ENCODE results near the gene PTPRR. TPM values are rescaled to one million over a fixed set of nuclear protein-coding genes. Genes with fewer than 3 reads are reported as not detected.

Gene PTPRR
- total RNA-seq, 1 donor from 2014 or later: not detected

DNA sequence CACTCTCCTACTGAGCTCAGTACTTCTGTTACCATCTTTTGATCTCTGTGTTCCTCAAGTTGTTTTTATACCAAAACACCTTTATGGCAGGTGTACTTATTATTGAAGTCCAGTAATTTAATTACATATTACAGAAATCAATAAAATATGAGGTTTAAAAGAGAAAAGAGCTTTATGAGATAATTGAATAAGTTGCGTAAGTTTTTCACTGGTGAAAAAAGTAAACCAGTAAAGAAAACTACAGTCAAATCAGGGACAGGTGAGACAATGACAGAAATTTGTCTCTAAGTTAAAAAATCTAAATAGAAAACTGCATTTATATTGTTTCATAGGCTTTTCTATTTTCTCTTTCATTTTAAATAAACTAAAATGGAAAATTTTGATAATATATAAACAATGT is 254.2 kb downstream of the PTPRR start:
- Mint-ChIP-seq H3K27me3 (ENCODE audit: low read depth) (peaks cover 2% of the 10 kb centered on the region), H3K4me3 (ENCODE audit: unreplicated experiment) (no peak overlapping the region), H3K4me1 (ENCODE audit: low read depth) (peaks cover 16% of the 10 kb centered on the region), H3K36me3 (ENCODE audit: low read depth) (no peaks in the 10 kb centered on the region), H3K9me3 (ENCODE audit: low read depth) (no peaks in the 10 kb centered on the region), H3K27ac (ENCODE audit: unreplicated experiment) (no peak overlapping the region)
- TF ChIP-seq, protein P1, sequence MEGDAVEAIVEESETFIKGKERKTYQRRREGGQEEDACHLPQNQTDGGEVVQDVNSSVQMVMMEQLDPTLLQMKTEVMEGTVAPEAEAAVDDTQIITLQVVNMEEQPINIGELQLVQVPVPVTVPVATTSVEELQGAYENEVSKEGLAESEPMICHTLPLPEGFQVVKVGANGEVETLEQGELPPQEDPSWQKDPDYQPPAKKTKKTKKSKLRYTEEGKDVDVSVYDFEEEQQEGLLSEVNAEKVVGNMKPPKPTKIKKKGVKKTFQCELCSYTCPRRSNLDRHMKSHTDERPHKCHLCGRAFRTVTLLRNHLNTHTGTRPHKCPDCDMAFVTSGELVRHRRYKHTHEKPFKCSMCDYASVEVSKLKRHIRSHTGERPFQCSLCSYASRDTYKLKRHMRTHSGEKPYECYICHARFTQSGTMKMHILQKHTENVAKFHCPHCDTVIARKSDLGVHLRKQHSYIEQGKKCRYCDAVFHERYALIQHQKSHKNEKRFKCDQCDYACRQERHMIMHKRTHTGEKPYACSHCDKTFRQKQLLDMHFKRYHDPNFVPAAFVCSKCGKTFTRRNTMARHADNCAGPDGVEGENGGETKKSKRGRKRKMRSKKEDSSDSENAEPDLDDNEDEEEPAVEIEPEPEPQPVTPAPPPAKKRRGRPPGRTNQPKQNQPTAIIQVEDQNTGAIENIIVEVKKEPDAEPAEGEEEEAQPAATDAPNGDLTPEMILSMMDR (IDR thresholded peaks at IDR 0.05): no peak
- no peak for DNase-seq (ENCODE audit: low spot score)

DNA sequence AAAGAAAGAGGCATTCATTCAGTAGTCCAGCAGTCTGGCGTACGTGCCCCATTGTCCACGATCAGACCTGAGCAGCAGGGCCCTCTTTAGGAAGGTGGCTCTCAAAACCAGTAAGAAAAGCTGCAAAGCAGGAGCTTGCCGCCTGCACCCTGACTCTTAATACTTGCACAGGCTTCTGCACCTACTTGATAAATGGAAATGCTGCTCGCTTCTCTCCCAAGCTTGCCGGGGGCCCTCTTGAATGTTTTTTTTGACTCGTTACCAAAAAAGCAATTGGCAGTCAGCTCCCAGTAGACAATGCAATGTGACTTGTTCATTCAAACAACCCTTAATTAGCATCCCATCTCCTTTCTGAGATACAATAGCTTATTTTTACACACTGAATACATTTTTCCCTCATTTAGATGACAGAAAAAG is 256.1 kb downstream of the PTPRR start:
- Mint-ChIP-seq H3K4me1 (ENCODE audit: low read depth) (peaks cover 28% of the 10 kb centered on the region), H3K9me3 (ENCODE audit: low read depth) (no peaks in the 10 kb centered on the region), H3K4me3 (ENCODE audit: unreplicated experiment) (no peak overlapping the region), H3K27me3 (ENCODE audit: low read depth) (peaks cover 2% of the 10 kb centered on the region), H3K36me3 (ENCODE audit: low read depth) (no peaks in the 10 kb centered on the region), H3K27ac (ENCODE audit: unreplicated experiment) (no peak overlapping the region)
- no peak for DNase-seq (ENCODE audit: low spot score)
- TF ChIP-seq, protein P1 (IDR thresholded peaks at IDR 0.05): no peak

DNA sequence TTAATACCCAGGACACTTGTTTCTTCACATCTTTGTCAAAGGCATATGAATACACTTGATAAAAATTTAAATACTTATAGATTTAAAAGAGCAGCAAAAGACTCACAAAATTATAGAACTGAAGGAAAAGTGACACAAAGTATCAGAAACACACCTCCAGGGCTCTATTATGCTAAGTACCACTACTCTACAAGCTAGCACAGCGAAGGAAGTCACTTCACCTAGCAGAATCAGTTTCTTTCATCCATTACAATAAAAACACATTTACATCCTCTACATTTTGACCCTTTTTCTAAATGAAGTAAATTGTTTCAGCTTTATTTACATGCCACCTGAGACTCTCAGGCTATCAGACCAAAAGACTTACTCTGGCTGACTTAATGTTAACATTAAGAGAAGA is 256.7 kb downstream of the PTPRR start:
- Mint-ChIP-seq H3K4me1 (ENCODE audit: low read depth) (peaks cover 28% of the 10 kb centered on the region), H3K36me3 (ENCODE audit: low read depth) (no peaks in the 10 kb centered on the region), H3K27ac (ENCODE audit: unreplicated experiment) (no peak overlapping the region), H3K9me3 (ENCODE audit: low read depth) (no peaks in the 10 kb centered on the region), H3K27me3 (ENCODE audit: low read depth) (peaks cover 2% of the 10 kb centered on the region), H3K4me3 (ENCODE audit: unreplicated experiment) (no peak overlapping the region)
- DNase-seq (ENCODE audit: low spot score): no peak
- TF ChIP-seq, protein P1 (IDR thresholded peaks at IDR 0.05): no peak

DNA sequence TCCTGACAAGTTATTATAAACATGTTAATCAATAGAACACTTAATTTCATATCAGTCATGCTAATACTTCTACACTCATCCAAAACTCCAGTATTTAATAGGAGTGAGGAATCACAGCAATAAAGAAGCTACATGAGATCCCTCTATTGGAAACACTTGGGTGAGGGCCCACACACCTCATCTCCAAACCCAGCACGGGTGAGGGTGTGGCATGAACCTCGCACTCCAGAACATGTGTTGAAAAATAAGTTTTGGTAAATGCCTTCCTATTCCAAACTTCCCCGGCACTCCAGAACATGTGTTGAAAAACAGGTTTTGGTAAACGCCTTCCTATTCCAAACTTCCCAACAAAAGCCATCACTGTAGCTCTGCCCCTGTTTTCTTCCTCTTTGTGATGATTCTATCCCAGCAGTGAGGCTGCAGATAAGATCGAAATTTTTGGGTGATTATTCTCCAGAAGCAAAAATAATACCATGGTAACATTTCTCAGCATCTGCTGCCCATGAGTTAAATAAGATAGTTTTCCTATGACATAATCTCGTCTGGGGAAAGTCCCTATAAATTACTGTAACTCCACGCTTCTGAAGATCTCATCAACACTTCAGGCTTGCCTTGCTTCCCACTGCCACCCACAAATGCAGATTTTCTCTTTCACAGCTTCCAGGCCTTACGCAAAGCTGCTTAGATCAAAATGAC is 258.9 kb downstream of the PTPRR start:
- no peak overlapping the region for H3K4me3 Mint-ChIP-seq (ENCODE audit: unreplicated experiment)
- no peak for DNase-seq (ENCODE audit: low spot score)

DNA sequence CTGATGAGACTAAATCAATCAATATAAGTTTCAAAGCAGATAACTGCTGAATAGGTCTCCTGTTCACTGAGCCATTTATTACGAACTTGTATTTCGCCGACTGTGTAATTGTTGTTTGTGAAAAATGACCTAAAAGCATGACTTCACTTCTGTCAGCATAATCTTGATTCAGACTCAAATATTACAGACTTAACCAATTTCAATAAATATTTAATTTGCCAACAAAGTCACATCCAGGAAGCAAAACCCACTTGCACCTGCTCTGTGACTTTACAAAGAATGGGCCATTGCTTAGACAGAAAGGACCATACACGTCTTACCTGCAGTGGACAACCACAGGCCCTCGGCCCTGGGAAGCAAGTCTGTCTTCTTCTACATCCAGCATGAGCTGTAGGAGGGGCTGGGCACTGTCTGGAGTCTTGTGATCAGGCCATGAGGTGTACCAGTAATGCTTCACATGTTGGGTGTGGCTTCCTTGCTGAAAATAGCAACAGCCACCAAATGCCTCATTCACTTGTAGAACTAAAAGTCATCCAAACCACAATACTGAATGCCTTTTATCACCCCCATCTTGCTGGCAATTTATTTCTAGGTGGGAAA is 259.8 kb downstream of the PTPRR start:
- Mint-ChIP-seq H3K9me3 (ENCODE audit: low read depth) (no peaks in the 10 kb centered on the region), H3K4me3 (ENCODE audit: unreplicated experiment) (no peak overlapping the region), H3K36me3 (ENCODE audit: low read depth) (no peaks in the 10 kb centered on the region), H3K27ac (ENCODE audit: unreplicated experiment) (peak overlapping the region; percentile 86), H3K4me1 (ENCODE audit: low read depth) (peaks cover 28% of the 10 kb centered on the region), H3K27me3 (ENCODE audit: low read depth) (no peaks in the 10 kb centered on the region)
- TF ChIP-seq, protein P1 (IDR thresholded peaks at IDR 0.05): no peak
- DNase-seq (ENCODE audit: low spot score): no peak

More for the DNA sequence above, 258.9 kb downstream of the PTPRR start:
- H3K9me3 Mint-ChIP-seq (ENCODE audit: low read depth): no peaks in the 10 kb centered on the region
- H3K27me3 Mint-ChIP-seq (ENCODE audit: low read depth): no peaks in the 10 kb centered on the region
- TF ChIP-seq, protein P1 (IDR thresholded peaks at IDR 0.05): no peak
- no peaks in the 10 kb centered on the region for H3K36me3 Mint-ChIP-seq (ENCODE audit: low read depth)
- peak overlapping the region; percentile 82 for H3K27ac Mint-ChIP-seq (ENCODE audit: unreplicated experiment)
- H3K4me1 Mint-ChIP-seq (ENCODE audit: low read depth): peaks cover 28% of the 10 kb centered on the region

Measured in chondrocyte (in vitro differentiated cells).